GM11168 (cell line): ENCODE measurements around the gene NUTF2.
"Not testable (repeated sequence)": the region's sequence is repeated elsewhere in the genome, so short reads cannot be mapped to it uniquely, and the experiment has no call there.

Experiments
- in situ Hi-C: fragments of 300-500 bp; cut with MboI; formaldehyde crosslinking; loops from one replicate; pipeline ENCODE4 v1.12.0; 2022; ENCODE audit warnings: low sequenced_read_pairs; ENCODE audit not compliant: unreplicated experiment

NUTF2 gene

DNA sequence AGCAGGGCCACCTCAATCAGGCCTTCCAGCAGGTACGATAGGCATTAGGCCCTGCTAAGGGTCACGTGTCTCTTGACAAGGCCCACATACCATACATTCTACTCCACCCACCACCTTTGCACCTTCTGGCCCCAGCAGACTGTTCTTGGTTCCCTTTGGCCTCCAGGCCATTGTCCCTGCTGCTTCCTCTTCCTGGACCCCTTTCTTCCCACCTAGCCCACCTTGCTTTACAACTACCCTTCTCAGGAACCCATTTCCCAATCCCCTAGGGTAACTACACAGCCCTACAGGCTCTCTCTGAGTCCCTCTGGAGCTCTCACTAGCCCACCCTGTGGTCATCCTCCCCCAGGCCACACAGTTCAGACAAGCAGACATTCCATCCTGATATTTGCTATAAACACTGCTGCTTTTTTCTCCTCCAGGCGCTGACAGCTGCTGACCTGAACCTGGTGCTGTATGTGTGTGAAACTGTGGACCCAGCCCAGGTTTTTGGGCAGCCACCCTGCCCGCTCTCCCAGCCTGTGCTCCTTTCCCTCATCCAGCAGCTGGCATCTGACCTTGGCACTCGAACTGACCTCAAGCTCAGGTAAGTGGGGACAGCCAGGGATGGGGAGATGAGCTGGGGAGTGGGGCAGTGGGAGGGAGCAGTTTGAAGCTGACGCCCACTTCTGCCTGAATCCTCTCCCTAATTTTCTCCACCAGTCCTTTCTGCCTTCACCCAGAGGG is 36.6 kb downstream of the NUTF2 start:
- in situ Hi-C loops: no loop called here

DNA sequence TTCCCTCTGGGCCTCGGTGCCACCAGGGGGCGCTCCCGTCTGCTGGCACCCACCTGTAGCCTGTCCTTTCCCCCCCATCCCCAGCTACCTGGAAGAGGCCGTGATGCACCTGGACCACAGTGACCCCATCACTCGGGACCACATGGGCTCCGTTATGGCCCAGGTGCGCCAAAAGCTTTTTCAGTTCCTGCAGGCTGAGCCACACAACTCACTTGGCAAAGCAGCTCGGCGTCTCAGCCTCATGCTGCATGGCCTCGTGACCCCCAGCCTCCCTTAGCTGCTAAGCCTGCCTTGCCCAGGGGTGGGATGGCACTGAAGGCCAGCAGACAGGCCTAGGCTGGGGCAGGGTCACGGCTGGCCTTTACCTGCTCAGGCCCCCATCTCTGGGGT is 37.1 kb downstream of the NUTF2 start:
- in situ Hi-C loops: no loop called here

DNA sequence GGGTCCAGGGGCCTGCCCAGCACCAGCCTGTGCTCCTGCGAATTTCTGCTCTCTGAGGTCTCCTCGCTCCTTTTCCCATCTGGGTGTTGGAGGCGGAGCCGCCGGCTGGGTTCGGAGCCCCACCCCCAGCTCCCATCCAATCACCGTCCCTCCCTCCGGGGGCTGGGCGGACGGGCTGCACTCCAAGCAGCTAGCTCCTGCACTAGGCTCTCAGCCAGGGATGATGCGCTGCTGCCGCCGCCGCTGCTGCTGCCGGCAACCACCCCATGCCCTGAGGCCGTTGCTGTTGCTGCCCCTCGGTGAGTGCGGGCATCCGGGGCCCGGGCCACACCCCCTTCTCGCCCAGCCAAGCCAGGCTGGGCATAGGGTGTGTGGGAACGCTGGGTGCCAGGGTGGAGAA is 38.0 kb downstream of the NUTF2 start, which contains the start of gene NRN1L:
Gene NRN1L, plus strand, starts transcription at position 202 of the 400 bp plus-strand sequence. Its CDS starts 19 bp downstream, at position 221.
- in situ Hi-C loops: no loop called here

DNA sequence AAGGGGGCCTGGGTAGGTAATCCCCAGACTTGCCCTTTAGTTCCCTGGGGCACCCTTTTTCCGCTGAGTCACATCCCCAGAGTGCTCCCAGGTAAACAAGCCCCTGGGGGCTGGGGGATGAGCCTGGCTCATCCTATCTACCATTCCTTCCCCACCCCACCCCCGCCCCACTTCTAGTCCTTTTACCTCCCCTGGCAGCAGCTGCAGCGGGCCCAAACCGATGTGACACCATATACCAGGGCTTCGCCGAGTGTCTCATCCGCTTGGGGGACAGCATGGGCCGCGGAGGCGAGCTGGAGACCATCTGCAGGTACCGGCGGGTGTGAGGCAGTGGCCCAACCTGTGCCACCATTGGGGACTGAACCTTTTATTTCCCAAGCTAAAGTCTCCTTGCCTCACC is 38.8 kb downstream of the NUTF2 start:
- in situ Hi-C loops: no loop called here

DNA sequence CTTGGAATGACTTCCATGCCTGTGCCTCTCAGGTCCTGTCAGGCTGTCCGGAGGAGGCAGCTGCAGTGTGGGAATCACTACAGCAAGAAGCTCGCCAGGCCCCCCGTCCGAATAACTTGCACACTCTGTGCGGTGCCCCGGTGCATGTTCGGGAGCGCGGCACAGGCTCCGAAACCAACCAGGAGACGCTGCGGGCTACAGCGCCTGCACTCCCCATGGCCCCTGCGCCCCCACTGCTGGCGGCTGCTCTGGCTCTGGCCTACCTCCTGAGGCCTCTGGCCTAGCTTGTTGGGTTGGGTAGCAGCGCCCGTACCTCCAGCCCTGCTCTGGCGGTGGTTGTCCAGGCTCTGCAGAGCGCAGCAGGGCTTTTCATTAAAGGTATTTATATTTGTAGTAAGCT is 39.2 kb downstream of the NUTF2 start:
- in situ Hi-C loops: no loop called here

DNA sequence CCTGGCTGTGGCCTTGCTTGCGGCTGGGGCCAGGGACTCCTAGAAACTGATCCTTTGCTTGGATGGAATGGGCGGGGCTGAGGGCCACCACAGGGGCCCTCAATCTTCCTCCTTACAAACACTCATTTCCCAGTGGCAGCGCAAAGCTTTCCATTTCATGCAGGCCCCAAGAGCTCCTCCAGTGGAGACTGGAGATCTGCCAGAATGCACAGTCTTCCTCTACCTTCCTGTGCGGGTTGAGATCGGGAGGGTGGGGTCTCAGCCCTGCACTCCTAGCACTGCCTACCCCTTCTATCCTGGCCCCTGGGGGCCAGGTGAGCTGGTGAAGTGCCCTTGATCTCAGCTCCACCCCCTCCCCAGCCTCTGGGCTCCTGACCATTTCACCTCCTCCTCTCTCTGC is 39.7 kb downstream of the NUTF2 start:
- in situ Hi-C loops: no loop called here

DNA sequence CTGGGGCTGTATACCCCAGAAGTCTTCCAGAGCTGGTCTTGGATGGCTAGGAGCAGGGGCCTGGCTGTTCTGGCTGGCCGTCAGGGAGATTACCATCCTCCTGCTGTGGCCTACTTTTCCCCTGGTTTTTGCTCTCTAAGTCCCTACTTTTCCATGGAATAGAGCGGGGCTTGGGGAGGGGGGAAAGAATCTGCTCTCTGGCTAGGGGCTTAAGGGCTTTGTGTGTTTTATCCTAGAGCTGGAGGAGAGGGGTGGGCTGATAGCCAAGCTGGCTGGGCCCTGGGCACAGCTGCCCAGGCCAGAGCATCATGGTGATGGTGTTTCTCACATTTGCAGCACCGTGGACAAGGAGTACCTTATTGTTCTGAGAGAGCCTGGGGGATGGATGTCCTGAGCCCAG is 41.6 kb downstream of the NUTF2 start:
- in situ Hi-C loops: no loop called here

DNA sequence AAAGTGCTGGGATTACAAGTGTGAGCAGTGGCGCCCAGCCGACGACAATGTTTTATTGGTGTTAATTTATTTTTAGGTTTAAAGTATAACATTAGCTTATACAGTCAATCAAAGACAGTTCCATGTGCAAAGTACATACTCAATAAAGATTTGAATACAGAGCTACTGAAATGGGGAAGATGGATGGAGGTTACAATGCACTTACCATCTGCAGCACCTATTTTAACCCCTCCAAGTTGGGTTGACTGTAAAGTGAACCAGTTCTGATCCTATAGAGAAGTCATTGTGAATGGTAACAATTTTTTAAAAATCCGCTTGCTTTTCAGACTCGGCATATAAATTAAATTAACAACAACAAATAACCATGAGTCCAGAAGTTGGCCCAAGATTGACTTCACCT is 45.6 kb downstream of the NUTF2 start:
- in situ Hi-C loops: no loop called here

DNA sequence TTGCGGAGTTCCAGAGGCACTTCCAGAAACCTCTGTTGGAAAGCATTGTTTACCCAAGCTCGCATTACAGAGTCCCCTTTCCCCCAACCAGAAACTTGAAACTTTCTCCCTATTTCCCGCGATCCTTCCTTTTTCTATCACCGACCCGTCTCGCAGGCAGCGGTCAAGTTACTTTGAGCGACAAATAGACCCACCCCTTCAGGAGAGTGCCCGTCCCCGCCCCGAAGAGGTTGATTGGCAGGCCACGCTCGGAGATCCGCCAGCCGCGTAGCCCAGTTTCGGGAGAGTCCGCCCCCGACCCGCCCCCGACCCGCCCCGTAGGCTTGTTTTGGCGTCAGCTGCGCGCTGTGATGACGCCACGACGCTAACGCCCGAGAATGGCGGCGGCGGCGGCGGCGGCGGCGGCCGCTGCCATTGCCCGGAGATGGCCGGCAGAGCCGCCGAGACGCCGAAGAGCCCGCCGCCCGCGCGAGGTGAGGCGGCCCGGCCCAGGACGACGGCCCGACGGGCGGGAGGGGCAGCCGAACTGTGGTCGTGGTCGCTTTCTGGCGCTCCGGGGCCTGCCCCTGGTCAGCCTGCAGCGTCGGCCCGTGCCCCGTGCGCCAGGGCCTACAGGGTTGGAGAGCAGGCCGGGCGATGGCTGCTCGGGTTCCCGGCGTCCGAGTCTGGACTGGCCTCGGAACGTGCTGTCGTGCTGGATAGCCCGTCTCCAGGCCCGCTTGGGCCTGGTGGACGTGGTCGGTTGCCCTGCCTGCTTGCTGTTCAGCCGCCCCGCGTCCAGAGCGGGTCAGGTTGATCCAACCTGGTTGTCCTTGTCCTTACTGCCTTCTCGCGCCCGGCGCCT is 46.4 kb downstream of the NUTF2 start, which contains the start of gene PSKH1:
Gene PSKH1, plus strand, starts transcription at position 356 of the 844 bp plus-strand sequence. CDS start 15,496 bp downstream, outside the sequence.
- in situ Hi-C loops: no loop called here

DNA sequence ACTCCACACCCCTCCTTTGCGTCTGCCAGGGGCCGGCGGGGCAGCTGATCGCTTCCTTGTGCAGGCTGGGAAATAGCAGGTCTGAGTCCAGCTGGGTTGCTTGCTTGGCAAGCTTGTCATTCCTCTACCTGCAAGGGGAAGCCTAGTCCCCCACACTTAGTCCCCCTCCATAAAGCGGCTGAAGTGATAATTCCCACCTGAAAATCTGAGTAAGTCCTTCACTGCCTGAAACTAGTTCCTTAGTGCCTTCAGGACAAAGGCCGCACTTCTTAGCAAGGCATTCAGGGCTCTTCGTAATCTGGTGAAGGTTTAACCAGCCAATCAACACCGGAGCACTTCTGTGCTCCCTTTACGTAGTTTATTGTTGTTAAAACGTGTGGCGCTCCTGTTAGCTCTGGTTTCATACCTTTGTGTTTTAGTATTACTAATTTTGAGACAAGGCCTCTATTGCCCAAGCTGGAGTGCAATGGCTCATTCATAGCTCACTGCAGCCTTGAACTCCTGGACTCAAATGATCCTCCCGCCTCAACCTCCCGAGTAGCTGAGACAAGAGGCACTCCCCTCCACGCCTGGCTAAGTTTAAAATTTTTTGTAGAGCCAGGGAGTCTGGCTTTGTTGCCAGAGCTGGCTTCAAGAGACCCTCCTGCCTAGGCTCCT is 47.1 kb downstream of the NUTF2 start:
- in situ Hi-C loops: no loop called here

DNA sequence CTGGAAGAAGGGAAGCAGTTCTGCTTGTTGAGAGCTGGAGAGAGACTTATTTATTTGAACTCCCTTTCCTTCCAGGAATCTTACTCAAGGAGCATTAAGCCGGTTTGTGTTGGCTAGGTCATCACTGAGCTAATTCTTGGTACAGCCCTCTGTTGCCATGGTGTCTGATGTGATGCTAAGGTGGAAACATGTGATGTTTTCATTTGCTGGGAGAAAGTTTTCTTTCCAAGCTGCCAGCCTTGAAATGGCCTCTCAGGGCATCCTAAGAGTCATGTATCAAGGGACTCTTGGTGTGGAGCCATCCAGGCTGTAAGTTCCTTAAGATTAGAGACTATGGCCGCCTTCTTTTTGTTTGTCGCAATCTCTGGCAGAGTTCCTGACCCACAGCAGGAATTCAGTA is 50.5 kb downstream of the NUTF2 start:
- in situ Hi-C loops: no loop called here

DNA sequence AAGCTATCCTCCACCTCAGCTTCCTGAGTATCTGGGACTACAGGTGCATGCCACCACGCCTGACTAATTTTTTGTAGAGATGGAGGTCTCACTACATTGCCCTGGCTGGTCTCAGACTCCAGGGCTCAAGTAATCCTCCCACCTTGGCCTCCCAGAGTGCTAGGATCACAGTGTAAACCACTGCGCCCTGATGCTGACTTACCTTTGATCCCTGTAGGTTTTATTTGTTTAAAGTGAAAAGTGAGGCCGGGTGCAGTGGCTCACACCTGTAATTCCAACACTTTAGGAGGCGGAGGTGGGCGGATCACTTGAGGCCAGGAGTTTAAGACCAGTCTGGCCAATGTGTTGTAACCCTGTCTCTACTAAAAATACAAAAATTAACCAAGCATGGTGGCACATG is 55.0 kb downstream of the NUTF2 start:
- in situ Hi-C loops: no loop called here

DNA sequence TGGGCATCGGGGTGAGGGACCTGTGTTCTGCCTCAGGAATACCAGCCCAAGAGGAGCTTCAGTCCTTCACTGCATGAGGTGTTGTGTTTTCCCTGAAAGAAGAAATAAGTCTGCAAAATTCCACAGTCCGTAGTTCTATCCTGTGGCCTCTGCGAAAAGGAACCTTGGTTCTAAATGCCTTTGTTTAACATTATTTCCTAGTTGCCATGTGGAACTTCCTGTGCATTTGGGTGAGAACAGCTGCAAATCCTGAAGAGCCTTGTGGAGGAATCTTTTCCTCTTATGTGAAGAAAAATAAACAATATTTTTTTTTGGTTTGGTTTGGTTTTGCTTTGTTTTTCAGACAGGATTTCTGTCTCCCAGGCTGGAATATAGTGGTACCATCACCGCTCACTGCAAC is 56.1 kb downstream of the NUTF2 start:
- in situ Hi-C loops: no loop called here

DNA sequence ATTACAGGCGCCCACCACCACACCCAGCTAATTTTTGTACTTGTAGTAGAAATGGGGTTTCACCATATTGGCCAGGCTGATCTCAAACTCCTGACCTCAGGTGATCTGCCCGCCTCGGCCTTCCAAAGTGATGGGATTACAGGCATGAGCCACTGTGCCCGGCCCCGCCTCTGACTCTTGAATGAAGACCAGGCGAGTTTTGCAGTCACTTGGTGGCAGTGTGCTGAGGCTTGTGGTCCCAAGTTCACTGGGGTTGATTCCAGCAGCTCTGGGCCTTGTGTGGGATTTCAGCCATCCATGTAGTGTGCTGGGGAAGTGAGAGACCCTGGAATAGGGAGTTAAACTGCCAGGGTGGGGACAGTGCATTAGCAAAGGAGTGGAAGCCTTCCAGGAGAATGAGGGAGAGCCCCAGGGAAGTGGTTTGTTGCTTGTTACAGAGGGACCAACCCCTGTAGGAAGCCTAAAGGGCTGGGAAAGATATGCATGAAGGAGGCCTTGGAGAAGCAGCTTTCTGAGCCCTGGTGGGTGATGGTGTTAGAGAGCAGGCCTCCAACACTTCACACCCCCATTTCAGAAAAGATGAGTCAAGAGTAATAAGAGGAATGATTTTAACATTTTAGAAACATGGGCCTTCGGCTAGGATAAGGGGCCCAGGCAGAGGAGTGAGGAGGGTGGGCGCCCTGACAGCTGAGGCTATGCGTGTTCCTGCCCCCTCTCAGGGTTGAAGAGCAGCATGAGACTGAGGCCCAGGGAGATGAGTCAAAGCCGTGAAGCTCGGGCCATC is 60.9 kb downstream of the NUTF2 start:
- in situ Hi-C loops: no loop called here

DNA sequence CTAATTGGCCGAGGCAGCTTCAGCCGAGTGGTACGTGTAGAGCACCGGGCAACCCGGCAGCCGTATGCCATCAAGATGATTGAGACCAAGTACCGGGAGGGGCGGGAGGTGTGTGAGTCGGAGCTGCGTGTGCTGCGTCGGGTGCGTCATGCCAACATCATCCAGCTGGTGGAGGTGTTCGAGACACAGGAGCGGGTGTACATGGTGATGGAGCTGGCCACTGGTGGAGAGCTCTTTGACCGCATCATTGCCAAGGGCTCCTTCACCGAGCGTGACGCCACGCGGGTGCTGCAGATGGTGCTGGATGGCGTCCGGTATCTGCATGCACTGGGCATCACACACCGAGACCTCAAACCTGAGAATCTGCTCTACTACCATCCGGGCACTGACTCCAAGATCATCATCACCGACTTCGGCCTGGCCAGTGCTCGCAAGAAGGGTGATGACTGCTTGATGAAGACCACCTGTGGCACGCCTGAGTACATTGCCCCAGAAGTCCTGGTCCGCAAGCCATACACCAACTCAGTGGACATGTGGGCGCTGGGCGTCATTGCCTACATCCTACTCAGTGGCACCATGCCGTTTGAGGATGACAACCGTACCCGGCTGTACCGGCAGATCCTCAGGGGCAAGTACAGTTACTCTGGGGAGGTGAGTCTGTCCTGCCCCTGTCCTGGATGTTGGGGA is 62.5 kb downstream of the NUTF2 start:
- in situ Hi-C loops: no loop called here

DNA sequence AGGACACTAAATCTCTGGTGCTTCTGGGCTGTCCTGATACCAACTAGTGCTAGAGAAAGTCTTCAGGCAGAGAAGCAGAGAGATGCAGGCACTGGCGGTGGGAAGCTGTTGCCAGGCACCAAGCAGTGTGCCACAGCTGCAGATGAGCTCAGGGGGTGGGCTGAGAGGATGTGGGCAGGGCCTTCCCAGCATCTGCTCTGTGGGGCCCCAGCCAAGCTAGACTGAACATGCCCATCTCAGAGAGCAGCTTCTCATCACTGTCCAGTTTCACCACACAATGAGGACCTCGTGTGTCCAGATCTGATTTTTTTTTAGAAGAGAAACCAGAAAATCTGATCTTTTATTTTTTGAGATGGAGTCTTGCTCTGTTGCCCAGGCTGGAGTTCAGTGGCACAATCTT is 63.4 kb downstream of the NUTF2 start:
- in situ Hi-C loops: no loop called here

DNA sequence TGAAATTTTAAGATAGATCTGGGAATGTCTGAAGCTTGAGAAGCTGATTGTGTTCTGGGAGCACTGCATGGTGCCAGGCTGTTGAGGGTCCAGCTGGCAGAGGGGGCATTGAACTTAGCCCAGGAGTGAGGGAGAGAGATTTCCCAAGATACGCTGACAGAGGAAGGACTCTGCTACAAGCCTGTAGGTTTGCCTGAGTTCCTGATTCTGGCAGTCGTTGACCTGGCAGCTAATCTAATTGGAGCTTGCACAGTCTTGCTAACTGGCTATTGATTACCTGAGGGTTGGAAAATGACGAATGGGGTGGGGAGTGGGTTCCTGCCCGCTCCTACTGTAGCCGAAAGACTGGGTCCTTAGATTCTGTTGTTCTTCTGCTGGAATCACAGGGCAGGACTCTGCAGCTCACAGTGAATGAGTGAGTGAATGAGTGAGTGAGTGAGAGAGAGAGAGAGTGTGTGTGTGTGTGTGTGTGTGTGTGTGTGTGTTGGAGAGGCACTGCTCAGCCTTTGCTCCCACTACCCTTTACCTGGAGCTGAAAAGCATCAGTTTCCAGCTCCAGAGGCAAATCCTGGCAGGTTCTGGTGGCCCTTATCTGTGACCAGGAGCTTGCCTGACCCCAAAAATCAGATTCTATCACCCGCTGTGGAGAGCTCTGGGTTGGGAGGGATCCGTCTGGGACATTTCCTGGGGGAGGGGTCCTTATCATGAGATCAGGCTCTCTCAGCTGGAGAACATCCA is 68.2 kb downstream of the NUTF2 start:
- in situ Hi-C loops: no loop called here

DNA sequence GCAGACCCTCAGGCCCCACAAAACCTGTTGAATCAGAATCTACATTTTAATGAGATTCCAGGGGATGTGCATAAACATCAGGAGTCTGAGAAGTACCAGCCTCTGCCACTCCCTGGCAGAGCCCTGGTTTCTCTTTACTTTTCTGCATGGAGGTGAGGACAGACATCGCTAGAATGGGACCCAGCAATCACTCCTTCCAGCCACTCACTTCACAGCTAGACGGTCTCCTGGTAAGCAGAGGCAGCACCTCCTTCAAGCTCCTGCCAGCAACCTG is 68.7 kb downstream of the NUTF2 start:
- in situ Hi-C loops: not testable (repeated sequence)
